ENCODE results near the gene COL20A1. TPM values are rescaled to one million over a fixed set of nuclear protein-coding genes. Genes with fewer than 3 reads are reported as not detected.

COL20A1 gene
- total and polyA plus RNA-seq, 4 donors, result 0.06 to 0.09 TPM; not detected in 2

DNA sequence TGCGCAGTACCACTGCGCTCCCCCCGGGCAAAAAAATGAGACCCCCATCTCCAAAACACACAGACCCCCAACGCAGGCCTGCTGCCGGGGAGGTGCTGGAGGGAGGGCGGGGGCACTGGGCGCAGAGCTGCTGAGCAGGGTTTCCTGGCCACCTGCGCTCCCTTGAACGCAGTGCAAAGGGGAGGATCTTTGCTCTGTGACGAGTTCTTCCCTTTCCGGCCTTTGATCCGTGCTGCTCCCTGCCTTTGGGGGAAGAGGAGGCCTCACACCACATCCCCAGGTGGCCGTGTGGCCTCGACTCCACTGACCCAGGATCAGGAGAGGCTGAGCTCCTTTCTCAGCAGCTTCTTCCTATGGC, 8.9 kb upstream of the COL20A1 start:
- no peak for ATAC-seq (ENCODE audit: insufficient read depth, low FRiP score)
- Histone ChIP-seq H3K9me3 (ENCODE audit: control insufficient read depth in 4 of 4, insufficient read depth in 3 of 4, low read length in 3 of 4) (no peaks in the 10 kb centered on the region), H3K27ac (ENCODE audit: low read depth in 1 of 2, low read length in 1 of 2) (no peak overlapping the region), H3K36me3 (ENCODE audit: control insufficient read depth in 4 of 4, insufficient read depth in 4 of 4, low read length in 4 of 4) (peaks cover 0 to 84% (median 16%) of the 10 kb centered on the region in 4 donors), H3K9ac (ENCODE audit: insufficient read depth in 1 of 2, low read length in 2 of 2) (no peak overlapping the region), H3K4me1 (ENCODE audit: control insufficient read depth in 5 of 5, insufficient read depth in 5 of 5, low read length in 5 of 5) (peaks cover 0 to 8% (median 0%) of the 10 kb centered on the region in 5 donors), H3K4me3 (no peak overlapping the region), H3K27me3 (ENCODE audit: control insufficient read depth in 3 of 3, insufficient read depth in 3 of 3, low read length in 2 of 3) (no peaks in the 10 kb centered on the region)
- TF ChIP-seq, protein P1, sequence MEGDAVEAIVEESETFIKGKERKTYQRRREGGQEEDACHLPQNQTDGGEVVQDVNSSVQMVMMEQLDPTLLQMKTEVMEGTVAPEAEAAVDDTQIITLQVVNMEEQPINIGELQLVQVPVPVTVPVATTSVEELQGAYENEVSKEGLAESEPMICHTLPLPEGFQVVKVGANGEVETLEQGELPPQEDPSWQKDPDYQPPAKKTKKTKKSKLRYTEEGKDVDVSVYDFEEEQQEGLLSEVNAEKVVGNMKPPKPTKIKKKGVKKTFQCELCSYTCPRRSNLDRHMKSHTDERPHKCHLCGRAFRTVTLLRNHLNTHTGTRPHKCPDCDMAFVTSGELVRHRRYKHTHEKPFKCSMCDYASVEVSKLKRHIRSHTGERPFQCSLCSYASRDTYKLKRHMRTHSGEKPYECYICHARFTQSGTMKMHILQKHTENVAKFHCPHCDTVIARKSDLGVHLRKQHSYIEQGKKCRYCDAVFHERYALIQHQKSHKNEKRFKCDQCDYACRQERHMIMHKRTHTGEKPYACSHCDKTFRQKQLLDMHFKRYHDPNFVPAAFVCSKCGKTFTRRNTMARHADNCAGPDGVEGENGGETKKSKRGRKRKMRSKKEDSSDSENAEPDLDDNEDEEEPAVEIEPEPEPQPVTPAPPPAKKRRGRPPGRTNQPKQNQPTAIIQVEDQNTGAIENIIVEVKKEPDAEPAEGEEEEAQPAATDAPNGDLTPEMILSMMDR (IDR thresholded peaks at IDR 0.05; ENCODE audit: control extremely low read depth, extremely low read depth), result no peak
- 73 to 78% methylated on average over 14 of the region's 14 CpGs for WGBS, 2 donors
- no peak for DNase-seq

DNA sequence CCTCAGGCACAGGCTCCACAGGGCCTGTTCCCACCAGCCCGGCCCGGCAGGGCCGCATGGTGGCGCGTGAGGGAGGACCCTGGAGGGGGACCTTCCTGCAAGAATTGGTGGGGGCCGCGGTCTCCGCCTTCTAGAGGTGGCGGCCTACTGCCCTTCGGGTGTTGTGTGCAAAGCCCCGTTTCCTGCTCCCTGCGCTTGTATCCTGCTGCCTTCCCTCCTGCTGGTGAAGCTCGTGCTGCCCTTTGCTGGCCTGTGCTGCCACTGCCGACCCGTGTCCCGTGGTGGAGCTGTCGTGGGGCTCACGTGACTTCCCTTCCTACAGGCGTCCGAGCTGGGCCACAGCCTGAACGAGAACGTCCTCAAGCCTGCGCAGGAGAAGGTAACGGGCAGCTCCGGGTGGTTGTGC, 8.4 kb upstream of the COL20A1 start:
- Histone ChIP-seq H3K36me3 (ENCODE audit: control insufficient read depth in 4 of 4, insufficient read depth in 4 of 4, low read length in 4 of 4) (peaks cover 0 to 82% (median 16%) of the 10 kb centered on the region in 4 donors), H3K9ac (ENCODE audit: insufficient read depth in 1 of 2, low read length in 2 of 2) (no peak overlapping the region), H3K27ac (ENCODE audit: low read depth in 1 of 2, low read length in 1 of 2) (no peak overlapping the region), H3K4me1 (ENCODE audit: control insufficient read depth in 5 of 5, insufficient read depth in 5 of 5, low read length in 5 of 5) (peaks cover 0 to 8% (median 0%) of the 10 kb centered on the region in 5 donors), H3K27me3 (ENCODE audit: control insufficient read depth in 3 of 3, insufficient read depth in 3 of 3, low read length in 2 of 3) (no peaks in the 10 kb centered on the region), H3K9me3 (ENCODE audit: control insufficient read depth in 4 of 4, insufficient read depth in 3 of 4, low read length in 3 of 4) (no peaks in the 10 kb centered on the region), H3K4me3 (no peak overlapping the region)
- DNase-seq (no peak), ATAC-seq (ENCODE audit: insufficient read depth, low FRiP score) (no peak)
- TF ChIP-seq, protein P1 (IDR thresholded peaks at IDR 0.05; ENCODE audit: control extremely low read depth, extremely low read depth), result no peak
- WGBS, 2 donors, result 80 to 86% methylated on average over 25 of the region's 25 CpGs

DNA sequence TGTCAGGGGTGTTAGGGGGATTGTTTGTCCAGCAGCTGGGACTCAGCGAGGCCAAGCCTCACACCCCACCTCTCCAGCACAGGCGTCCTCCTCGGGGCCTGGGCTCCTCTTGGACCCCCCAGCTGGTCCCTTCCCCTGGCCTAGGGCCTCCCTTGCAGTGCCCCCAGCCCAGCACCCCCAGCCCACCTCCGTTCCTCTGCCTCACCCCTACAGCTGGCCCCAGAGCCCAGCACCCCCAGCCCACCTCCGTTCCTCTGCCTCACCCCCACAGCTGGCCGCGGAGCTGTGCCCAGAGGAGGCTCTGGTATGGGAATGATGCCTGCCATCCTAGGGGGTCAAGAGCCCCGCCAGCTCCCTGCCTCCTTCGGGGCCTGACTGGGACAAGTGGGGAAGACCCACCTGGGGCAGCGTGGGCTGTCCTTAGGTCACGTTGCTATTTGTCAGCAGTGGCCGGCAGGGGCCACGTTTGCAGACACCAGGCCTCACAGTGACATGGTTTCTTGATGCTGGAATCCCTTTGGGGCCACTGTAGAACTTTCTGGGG, 7.9 kb upstream of the COL20A1 start:
- Histone ChIP-seq H3K9ac (ENCODE audit: insufficient read depth in 1 of 2, low read length in 2 of 2) (no peak overlapping the region), H3K4me1 (ENCODE audit: control insufficient read depth in 5 of 5, insufficient read depth in 5 of 5, low read length in 5 of 5) (peaks cover 0 to 8% (median 0%) of the 10 kb centered on the region in 5 donors), H3K27ac (ENCODE audit: low read depth in 1 of 2, low read length in 1 of 2) (no peak overlapping the region), H3K36me3 (ENCODE audit: control insufficient read depth in 4 of 4, insufficient read depth in 4 of 4, low read length in 4 of 4) (peaks cover 0 to 79% (median 16%) of the 10 kb centered on the region in 4 donors), H3K27me3 (ENCODE audit: control insufficient read depth in 3 of 3, insufficient read depth in 3 of 3, low read length in 2 of 3) (no peaks in the 10 kb centered on the region), H3K9me3 (ENCODE audit: control insufficient read depth in 4 of 4, insufficient read depth in 3 of 4, low read length in 3 of 4) (no peaks in the 10 kb centered on the region), H3K4me3 (no peak overlapping the region)
- ATAC-seq (ENCODE audit: insufficient read depth, low FRiP score) (no peak), DNase-seq (no peak)
- WGBS, 2 donors, result 86 to 95% methylated on average over 13 of the region's 13 CpGs
- TF ChIP-seq, protein P1 (IDR thresholded peaks at IDR 0.05; ENCODE audit: control extremely low read depth, extremely low read depth), result no peak
